Panc1 (cell line): Measurements from ENCODE around the gene SAMD4A. TPM values are rescaled to one million over a fixed set of nuclear protein-coding genes. Genes with fewer than 3 reads are reported as not detected.

Source experiments
- ATAC-seq: fragments of 200-7000 bp; cut with Tn5 transposase; 2 replicates; pipeline ENCODE4 v1.9.1; 2020; ENCODE audit warnings: mild to moderate bottlenecking, moderate library complexity
- BruUV-seq: library from RNA; stranded (reverse); fragments of 400-500 nt; replicated peaks from 2 replicates; lab custom pipeline; 2021; lab: Mats Ljungman, UMichigan
- CTCF ChIA-PET: fragments of 300-600 bp; sonication (Branson Sonifier 250); formaldehyde crosslinking; loops from one replicate; lab custom pipeline; 2022; ENCODE audit warnings: antibody characterized with exemption; lab: Charles Lee
- POLR2A ChIA-PET: fragments of 300-600 bp; sonication (Branson Sonifier 250); formaldehyde crosslinking; loops from one replicate; lab custom pipeline; 2022; ENCODE audit warnings: antibody characterized with exemption; lab: Charles Lee
- DNase-seq: peaks from one replicate; pipeline ENCODE4 v3.0.0-alpha.2; 2010; ENCODE audit warnings: low read depth, low spot score
- H3K27ac ChIP-seq: 2 replicates; pipeline ENCODE4 v1.5.1; 2011; ENCODE audit warnings: mild to moderate bottlenecking, low read length, inconsistent platforms
- H3K27me3 ChIP-seq: fragments of 200-500 bp; sonication (Bioruptor generic); 2 replicates; pipeline ENCODE4 v1.6.0; 2014; ENCODE audit warnings: low read length, inconsistent platforms; ENCODE audit not compliant: control insufficient read depth, insufficient read depth
- H3K36me3 ChIP-seq: fragments of 200-500 bp; sonication (Bioruptor generic); 2 replicates; pipeline ENCODE4 v1.5.1; 2014; ENCODE audit warnings: inconsistent platforms, mild to moderate bottlenecking, low read length, moderate library complexity; ENCODE audit not compliant: control insufficient read depth, insufficient read depth
- H3K4me1 ChIP-seq: 2 replicates; pipeline ENCODE4 v1.5.1; 2011; ENCODE audit warnings: inconsistent platforms, mild to moderate bottlenecking, low read length, moderate library complexity; ENCODE audit not compliant: control insufficient read depth, insufficient read depth
- H3K4me3 ChIP-seq, 2 experiments: 2 replicates each; pipeline ENCODE4 v1.5.1; 2011 to 2012; ENCODE audit warnings: low read depth in 2 of 2, low read length in 2 of 2, mild to moderate bottlenecking in 2 of 2, inconsistent platforms in 1 of 2, moderate library complexity in 1 of 2
- H3K9me3 ChIP-seq: fragments of 200-500 bp; sonication (Bioruptor generic); 2 replicates; pipeline ENCODE4 v1.5.1; 2014; ENCODE audit warnings: low read depth, mild to moderate bottlenecking, inconsistent platforms, low read length, moderate library complexity; ENCODE audit not compliant: control insufficient read depth, insufficient read depth
- POLR2AphosphoS5 ChIP-seq: IDR thresholded peaks from 2 replicates; pipeline ENCODE4 v1.6.1; 2012; ENCODE audit warnings: mild to moderate bottlenecking, low read depth, low read length, moderate library complexity
- REST ChIP-seq, 2 experiments: IDR thresholded peaks; 2 replicates each; pipeline ENCODE4 v1.6.1; 2011 to 2012; ENCODE audit warnings: low read depth in 2 of 2, control low read depth in 1 of 2, low read length in 1 of 2, mild to moderate bottlenecking in 1 of 2, moderate library complexity in 1 of 2; ENCODE audit not compliant: insufficient read depth in 1 of 2
- SIN3A ChIP-seq: IDR thresholded peaks from 2 replicates; pipeline ENCODE4 v1.6.1; 2012; ENCODE audit warnings: low read depth, mild to moderate bottlenecking, low read length, moderate library complexity, borderline replicate concordance; ENCODE audit not compliant: insufficient read depth
- TCF7L2 ChIP-seq: IDR thresholded peaks from 2 replicates; pipeline ENCODE4 v1.6.1; 2011; ENCODE audit warnings: mild to moderate bottlenecking, low read depth, low read length, inconsistent platforms
- in situ Hi-C: cut with HindIII; loops from 2 replicates; pipeline ENCODE4 v1.10.0; 2016; ENCODE audit warnings: low sequenced_read_pairs, low pct_unique_long_range_greater_than_20kb
- intact Hi-C: fragments of 100-400 bp; cut with micrococcal nuclease; formaldehyde crosslinking; loops from one replicate; pipeline ENCODE4 v1.10.0; 2022; ENCODE audit not compliant: unreplicated experiment
- total RNA-seq: library from RNA; stranded (reverse); gene quantifications from one replicate; pipeline ENCODE4 v1.2.1, GENCODE V29; 2021; ENCODE audit not compliant: unreplicated experiment
- TF ChIP-seq, protein P1 (sequence below): fragments of 450-650 bp; IDR thresholded peaks from 2 replicates; pipeline ENCODE4 v1.5.1; 2017; ENCODE audit warnings: mild to moderate bottlenecking

Gene SAMD4A
- total RNA-seq, 1 experiment from 2014 or later, result 15.2 TPM

- intact Hi-C loops, result no loop called here
- TF ChIP-seq, protein P1, sequence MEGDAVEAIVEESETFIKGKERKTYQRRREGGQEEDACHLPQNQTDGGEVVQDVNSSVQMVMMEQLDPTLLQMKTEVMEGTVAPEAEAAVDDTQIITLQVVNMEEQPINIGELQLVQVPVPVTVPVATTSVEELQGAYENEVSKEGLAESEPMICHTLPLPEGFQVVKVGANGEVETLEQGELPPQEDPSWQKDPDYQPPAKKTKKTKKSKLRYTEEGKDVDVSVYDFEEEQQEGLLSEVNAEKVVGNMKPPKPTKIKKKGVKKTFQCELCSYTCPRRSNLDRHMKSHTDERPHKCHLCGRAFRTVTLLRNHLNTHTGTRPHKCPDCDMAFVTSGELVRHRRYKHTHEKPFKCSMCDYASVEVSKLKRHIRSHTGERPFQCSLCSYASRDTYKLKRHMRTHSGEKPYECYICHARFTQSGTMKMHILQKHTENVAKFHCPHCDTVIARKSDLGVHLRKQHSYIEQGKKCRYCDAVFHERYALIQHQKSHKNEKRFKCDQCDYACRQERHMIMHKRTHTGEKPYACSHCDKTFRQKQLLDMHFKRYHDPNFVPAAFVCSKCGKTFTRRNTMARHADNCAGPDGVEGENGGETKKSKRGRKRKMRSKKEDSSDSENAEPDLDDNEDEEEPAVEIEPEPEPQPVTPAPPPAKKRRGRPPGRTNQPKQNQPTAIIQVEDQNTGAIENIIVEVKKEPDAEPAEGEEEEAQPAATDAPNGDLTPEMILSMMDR, result no peak
- TF ChIP-seq SIN3A (no peak), REST (IDR thresholded peaks at IDR 0.05; ENCODE audit: insufficient read depth in 1 of 2, low read depth in 2 of 2, low read length in 1 of 2) (no peak), POLR2AphosphoS5 (no peak)
- BruUV-seq, result no TSS peak
Measured at GRCh38 chr14:54682578-54682977, 115.7 kb downstream of the SAMD4A start.

DNA sequence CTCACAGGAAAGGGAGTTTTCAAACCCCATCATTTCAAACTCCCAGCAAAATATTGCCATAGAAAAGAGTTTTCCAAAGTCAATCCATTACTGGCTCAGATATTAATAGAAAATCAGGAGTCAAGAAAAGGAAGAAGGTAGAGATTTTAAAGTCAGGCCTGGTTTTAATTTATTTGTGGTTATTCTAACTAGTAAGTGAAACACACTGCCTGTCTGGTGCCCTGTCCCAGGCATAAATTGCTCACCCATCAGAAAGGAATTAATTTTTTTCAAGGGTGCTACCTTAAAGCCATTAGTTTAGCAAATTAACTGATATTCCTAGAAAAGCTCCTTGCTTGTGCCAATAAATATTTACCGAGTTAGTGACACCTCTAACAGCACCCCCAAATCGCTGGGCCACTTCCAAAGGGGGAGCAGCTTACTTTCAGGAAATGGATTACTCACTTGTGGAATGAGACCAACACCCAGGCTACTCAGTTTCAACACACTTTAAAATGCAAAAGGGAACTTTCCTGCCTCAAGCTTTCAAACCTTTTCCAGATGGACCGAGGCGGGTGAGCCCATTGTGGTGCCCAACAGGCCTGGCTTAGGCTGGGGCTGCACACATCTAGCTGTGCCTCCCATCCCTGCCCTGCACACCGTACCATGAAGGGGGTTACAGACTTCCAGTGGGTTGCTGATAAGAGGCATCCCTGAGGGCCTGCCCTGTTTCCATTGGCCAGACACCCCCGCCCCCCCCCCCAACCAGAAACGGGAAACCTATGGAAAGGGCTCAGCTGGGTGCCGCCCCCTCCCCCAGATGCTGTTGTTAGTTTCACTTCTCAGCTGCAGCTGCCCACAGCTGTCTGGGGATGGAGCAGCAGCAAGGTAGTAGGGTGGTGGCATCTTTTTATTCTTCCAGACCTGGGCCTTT lies 117.2 kb downstream of the SAMD4A start:
- Histone ChIP-seq H3K27me3 (no peaks in the 10 kb centered on the region), H3K9me3 (no peaks in the 10 kb centered on the region), H3K4me1 (no peaks in the 10 kb centered on the region), H3K4me3 (no peak overlapping the region), H3K27ac (no peak overlapping the region), H3K36me3 (no peaks in the 10 kb centered on the region)
- ATAC-seq (no peak), DNase-seq (no peak)
- POLR2A ChIA-PET, result interaction anchor here (0.5 kb wide), 1 partner anchor 521 kb away, joined by 6 read pairs; no protein-coding TSS in a partner anchor
- in situ Hi-C loops, result no loop called here
- no peak for TF ChIP-seq REST (IDR thresholded peaks at IDR 0.05; ENCODE audit: insufficient read depth in 1 of 2, low read depth in 2 of 2, low read length in 1 of 2)
- no peak for TF ChIP-seq TCF7L2
- TF ChIP-seq, protein P1, result no peak
- no peak for TF ChIP-seq SIN3A
- no peak for TF ChIP-seq POLR2AphosphoS5
- CTCF ChIA-PET, result no interaction called here
- no TSS peak for BruUV-seq
- intact Hi-C loops, result no loop called here

More at GRCh38 chr14:54682578-54682977, 115.7 kb downstream of the SAMD4A start:
- Histone ChIP-seq H3K9me3 (no peaks in the 10 kb centered on the region), H3K4me3 (no peak overlapping the region), H3K27ac (no peak overlapping the region), H3K4me1 (peaks cover 4% of the 10 kb centered on the region), H3K36me3 (no peaks in the 10 kb centered on the region), H3K27me3 (no peaks in the 10 kb centered on the region)
- DNase-seq (no peak), ATAC-seq (no peak)
- in situ Hi-C loops, result no loop called here
- ChIA-PET CTCF (no interaction called here), POLR2A (no interaction called here)
